Stimulated activated CD4-positive, alpha-beta T cell treated with anti-CD3 and anti-CD28 coated beads, Interleukin-15, amount 100 ng/mL, for 48 hours (primary cell): ENCODE measurements around the gene ZNF593OS.
A peak's percentile ranks its signal among the peaks of the same experiment; 100 is the strongest.

Experiments used
- DNase-seq, 2 donors: peaks; one replicate each; pipeline ENCODE4 v3.0.0-alpha.2; 2020; ENCODE audit warnings: low read depth in 2 of 2

The ZNF593OS gene

GRCh38 chr1:26184086-26184485 lies 12.5 kb upstream of the ZNF593OS start:
- DNase-seq = no peak

DNA sequence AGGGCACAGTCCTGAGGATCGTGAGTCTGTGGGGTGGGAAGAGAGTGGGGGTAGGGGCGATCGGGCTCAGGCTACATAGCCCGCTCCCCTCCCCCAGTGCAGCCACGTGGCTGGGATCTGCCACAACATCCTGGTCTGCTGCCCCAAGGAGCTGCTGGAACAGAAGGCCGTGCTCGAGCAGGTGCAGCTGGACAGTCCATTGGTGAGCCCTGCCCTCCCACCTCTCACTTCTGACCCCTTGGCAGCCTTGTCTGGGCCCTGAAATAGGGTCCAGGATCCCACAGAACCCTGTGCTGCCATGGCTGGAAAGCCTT lies 10.7 kb upstream of the ZNF593OS start:
- DNase-seq = no peak

- DNase-seq = no peak
Measured at GRCh38 chr1:26181586-26182382, 10.2 kb upstream of the ZNF593OS start.

DNA sequence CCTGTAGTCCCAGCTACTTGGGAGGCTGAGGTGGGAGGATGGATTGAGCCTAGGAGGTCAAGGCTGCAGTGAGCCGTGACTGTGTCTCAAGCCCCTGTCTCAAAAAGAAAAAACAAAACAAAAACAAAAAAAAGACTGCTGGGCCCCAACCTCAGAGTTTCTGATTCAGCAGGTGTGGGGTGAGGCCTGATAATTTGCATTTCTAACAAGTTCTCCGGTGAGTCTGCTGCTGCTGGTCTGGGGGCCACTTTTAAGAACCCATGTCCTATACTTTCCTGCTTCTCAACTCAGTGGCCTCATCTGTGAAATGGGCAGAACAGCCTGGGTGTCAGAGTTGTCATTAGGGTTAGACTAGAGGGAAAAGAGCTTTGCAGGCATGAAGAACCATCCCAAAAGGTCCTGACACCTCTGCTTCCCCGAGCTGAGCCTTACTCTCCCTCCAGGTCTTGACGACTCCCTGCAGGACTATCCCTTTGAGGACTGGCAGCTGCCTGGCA lies 8.4 kb upstream of the ZNF593OS start:
- DNase-seq = no peak

GRCh38 chr1:26177182-26177684 lies 5.6 kb upstream of the ZNF593OS start, which contains the start of gene CNKSR1:
Gene CNKSR1, plus strand, starts transcription at chr1:26177491. Its CDS starts 57 bp downstream, at chr1:26177548.
- no peak for DNase-seq

DNA sequence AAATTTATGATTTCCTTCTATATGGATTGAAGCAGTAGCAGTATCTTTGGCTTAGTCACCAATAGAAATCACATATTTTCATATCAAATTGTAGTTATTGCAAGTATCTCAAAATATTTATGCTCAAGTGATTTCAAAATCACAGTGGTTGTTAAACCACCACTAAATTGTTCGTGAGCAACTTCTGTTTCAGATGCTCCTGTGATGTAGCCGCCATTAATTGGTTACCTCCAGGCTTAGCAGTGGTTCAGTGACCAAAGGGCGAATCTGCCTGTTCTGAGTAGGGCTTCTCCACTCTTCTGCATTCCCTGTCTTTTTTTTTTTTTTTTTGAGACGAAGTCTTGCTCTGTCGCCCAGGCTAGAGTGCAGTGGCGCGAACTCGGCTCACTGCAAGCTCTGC lies 3.7 kb upstream of the ZNF593OS start:
- DNase-seq = no peak

GRCh38 chr1:26170472-26170821 lies 1.2 kb downstream of the ZNF593OS start:
- DNase-seq = no peak

DNA sequence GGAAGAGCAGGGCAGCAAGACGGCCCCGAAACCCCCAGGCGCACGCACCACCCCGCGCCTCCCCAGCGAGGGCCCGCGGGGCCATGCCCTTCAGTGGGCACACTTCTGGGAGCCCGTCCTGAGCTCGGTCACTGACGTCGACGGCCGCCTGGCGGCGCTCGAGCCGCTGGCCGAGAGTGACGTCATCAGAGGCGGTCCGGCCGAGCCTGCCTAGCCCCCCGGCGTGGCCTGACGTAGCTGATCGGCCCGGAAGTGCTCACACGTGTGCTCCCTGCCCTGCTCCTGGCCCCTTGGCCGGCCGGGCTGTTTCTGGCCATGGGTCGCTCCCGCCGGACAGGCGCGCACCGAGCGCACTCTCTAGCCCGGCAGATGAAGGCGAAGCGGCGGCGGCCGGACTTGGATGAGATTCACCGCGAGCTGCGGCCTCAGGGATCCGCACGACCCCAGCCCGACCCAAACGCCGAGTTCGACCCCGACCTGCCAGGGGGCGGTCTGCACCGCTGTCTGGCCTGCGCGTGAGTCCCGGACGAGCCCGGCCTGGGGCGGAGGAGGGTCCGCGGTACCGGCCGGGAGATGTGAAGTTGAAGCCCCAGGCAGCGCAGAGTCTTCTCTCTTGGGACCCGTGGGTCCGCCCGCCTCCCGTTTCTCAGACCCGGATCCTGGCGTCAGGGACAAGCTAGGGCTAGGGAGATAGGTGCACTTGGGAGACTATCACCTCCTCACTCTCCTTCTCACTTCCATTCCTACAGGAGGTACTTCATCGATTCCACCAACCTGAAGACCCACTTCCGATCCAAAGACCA lies 1.8 kb downstream of the ZNF593OS start, which contains the start of gene ZNF593:
ZNF593 (plus strand) TSS at position 240 of the 803 bp plus-strand sequence; CDS start at position 316, 76 bp downstream.
- DNase-seq = peak; percentile 84 to 85

- no peak for DNase-seq
Measured at GRCh38 chr1:26169198-26169554, 2.5 kb downstream of the ZNF593OS start.

DNA sequence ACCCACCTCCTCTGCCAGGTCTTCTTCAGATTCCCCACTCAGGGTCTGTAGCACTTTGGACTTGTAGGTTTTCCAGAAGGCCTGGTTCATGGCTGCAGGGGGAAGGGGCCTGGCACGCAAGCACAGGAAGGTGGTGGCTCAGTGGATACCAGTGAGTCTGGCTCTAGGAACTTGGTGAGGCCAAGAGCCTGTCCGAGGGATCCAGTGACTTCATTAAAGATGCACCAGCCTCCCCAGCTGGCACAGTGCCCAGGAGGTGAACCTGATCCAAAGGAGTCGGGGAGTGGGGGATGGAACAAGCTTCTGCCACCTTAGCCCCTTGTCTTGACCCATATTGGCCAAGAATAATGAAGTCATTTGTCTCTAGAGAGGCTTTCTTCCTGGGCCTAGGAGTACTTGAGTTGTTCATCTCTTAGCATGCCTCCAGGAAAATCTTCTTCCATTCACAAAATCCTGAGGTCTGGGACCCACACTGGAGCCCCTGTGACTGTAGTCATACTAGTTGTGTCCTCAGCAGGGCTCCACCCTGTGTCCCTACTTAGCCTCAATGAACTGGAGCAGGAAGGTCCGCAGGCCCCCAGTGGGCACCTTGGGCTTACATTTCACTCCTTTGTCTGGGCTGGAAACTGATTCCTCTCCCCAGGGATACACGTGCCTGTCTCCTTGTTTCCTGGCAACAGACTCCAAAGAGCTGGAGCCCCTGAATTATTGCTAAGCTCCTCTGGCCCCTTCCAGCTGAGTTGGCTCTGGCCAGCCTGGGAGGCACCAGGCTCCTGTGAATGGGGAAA lies 3.0 kb downstream of the ZNF593OS start, which contains the start of gene C1orf232:
C1orf232 (minus strand) TSS at position 554 of the 788 bp plus-strand sequence; CDS start at position 90, 464 bp downstream.
- DNase-seq = no peak

GRCh38 chr1:26166719-26167281 lies 4.8 kb downstream of the ZNF593OS start:
- no peak for DNase-seq

DNA sequence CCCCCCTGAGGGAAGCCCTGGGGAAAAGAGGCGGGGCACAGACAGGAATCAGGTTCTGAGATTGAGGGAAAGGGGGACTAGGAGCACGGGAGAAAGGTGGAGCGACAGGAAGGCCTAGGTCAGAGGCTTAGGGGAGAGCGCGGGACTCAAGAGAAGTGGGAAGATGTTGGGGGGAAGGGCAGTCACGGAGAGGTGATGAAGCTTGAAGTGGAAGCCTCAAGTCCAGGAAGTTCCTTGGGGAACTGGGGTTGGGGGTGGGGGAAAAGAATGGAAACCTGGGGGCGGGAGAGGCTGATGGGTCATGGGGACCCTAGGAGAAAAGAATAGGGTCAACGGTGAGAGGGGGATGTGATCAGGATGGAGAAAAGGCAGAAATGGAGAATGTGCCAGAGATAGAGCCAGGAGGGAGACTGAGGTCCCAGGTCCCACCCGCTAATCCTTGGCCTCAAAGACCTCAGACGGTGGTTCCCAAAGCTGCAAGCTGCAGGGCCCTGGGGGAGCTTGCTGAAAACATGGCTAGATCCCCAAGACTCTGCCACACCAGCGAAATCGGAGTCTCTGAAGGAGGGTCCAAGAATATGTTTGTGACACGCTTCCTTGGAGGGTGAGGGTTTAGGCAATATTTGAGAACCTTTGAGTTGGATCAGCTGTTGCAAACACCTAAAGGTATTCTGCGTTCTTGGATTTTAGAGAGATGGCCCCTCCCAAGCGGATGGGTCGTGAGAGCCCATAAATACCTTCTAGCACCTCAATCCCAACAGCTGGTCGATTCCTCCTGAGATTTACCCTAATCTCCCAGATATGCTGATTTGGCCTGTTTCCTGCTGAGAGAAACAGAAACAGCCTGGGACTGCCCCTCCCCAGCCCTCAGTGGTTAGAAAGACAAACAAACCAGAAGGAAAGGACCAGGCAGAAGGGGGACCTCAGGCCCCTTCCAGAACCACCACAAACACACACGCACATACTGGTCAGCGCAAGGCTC lies 6.5 kb downstream of the ZNF593OS start:
- DNase-seq = no peak

- DNase-seq = peak in 1 of 2 donors; percentile 41
Measured at GRCh38 chr1:26164036-26164860, 7.4 kb downstream of the ZNF593OS start.

DNA sequence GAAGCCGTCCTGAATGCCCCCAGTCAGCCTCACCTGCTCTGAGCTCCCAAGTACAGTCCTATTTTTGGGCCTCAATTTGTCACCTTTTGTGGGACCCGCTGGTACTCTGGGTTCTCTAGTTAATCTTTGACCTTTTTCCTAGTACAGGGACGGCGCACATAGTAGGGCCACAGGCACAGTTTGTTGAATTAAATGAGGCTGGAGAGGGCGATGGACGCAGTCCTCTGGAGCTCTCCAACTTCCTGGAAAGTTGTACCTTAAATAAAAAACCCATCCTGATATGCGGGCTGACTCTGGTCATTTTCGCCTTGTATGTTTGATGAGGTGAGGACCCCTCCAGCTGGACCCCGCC lies 8.0 kb downstream of the ZNF593OS start:
- DNase-seq = no peak

GRCh38 chr1:26162220-26162709 lies 9.4 kb downstream of the ZNF593OS start:
- DNase-seq = no peak

DNA sequence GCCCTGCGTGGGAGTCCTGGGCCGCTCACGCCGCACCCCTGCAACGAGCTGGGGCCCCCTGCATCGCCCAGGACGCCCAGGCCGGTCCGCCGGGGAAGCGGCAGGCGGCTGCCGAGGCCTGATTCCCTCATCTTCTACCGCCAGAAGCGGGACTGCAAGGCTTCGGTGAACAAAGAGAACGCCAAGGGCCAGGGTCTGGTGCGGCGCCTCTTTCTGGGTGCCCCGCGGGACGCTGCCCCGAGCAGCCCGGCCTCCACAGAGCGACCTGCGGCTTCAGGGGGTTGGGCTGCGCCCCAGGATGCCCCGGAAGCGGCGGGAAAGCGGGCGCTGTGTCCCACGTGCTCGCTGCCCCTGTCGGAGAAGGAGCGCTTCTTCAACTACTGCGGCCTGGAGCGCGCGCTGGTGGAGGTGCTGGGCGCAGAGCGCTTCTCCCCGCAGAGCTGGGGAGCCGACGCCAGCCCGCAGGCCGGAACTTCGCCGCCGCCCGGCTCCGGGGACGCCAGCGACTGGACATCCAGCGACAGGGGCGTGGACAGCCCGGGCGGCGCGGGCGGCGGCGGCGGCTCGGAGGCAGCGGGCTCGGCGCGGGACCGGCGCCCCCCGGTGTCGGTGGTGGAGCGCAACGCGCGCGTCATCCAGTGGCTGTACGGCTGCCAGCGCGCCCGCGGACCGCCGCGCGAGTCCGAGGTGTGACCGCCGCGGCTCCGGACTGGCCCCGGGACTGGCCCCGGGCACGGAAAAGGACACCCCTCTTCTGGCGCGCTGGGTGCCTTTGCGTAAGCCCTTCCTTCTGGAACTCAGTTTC lies 10.0 kb downstream of the ZNF593OS start:
- DNase-seq = peak in 1 of 2 donors; percentile 30

GRCh38 chr1:26160527-26161414 lies 10.9 kb downstream of the ZNF593OS start:
- DNase-seq = no peak

DNA sequence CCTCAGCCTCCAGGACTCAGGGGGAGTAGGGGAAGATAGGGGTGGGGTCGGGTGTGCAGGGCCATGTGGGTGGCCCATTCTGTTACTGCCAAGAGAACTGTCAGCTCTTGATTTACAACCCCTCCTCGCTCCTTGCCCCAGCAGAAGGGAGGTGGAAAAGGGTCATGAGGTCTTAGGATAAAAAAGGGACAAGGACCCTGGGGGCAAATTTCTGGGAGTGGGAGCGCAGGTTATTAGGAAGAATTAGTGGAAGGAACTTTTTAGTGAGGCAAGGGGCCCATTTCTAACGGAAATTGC lies 11.9 kb downstream of the ZNF593OS start:
- DNase-seq = no peak
